ENCODE data around the gene RAD21L1.

RAD21L1 gene

DNA sequence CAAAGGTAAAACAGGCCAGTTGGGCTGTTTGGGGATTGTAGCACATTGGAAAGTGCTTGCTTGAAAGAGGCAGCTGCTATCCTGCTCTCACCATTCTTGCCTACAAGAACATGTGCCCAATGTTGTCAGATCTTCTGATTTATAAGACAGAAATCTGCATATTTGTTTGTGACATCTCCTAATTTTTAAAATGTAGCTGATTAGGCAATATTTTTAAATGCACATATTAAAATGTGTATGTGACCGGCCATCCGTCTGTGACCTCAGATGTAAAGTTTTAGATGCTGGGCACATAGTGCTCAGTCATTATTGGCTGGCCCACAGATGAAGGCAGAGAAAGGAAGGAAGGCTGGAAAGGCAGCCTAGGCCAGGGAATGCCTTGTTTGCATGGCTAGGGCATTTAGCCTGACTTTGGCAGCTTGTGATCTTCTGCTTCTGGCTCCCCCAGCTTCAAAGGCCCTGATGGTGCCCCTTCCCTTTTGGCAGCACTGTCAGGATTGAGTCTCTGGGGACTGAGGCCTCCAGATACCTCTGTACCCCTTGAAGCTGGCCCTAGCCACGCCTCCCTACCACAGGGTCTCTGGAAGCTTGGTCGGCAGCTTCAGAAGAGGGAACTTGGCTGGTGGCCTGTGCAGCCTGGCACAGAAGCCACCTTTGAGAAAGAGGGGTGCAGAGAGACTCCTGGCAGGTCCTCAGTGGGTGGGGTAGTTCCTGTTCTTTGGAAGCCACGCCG, 46.7 kb downstream of the RAD21L1 start:
- no peak for DNase-seq (ENCODE audit: insufficient read length, low spot score)
- no peak for FAIRE-seq
- TF ChIP-seq, protein P1, sequence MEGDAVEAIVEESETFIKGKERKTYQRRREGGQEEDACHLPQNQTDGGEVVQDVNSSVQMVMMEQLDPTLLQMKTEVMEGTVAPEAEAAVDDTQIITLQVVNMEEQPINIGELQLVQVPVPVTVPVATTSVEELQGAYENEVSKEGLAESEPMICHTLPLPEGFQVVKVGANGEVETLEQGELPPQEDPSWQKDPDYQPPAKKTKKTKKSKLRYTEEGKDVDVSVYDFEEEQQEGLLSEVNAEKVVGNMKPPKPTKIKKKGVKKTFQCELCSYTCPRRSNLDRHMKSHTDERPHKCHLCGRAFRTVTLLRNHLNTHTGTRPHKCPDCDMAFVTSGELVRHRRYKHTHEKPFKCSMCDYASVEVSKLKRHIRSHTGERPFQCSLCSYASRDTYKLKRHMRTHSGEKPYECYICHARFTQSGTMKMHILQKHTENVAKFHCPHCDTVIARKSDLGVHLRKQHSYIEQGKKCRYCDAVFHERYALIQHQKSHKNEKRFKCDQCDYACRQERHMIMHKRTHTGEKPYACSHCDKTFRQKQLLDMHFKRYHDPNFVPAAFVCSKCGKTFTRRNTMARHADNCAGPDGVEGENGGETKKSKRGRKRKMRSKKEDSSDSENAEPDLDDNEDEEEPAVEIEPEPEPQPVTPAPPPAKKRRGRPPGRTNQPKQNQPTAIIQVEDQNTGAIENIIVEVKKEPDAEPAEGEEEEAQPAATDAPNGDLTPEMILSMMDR (IDR thresholded peaks at IDR 0.05; ENCODE audit: insufficient read depth, missing control alignments) = no peak

DNA sequence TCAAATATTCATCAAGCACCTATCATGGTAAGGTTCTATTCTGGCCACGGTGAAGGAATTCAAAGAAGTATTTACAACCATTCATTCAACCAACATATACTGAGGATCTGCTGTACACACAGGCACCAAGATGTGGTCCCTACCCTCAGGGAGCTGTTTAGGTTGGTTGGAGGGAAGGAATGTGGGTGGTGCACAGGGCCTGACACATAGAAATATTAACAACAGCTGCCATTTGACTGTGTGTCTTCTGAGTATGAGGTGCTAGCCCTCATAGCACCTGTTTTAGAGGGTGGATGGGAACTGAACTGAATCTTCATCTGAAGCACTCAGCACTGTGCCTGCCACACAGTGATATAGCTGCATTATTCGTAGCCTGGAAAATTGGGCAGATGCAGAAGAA, 47.5 kb downstream of the RAD21L1 start:
- TF ChIP-seq, protein P1 (IDR thresholded peaks at IDR 0.05; ENCODE audit: insufficient read depth, missing control alignments) = no peak
- DNase-seq (ENCODE audit: insufficient read length, low spot score) (no peak), FAIRE-seq (no peak)

DNA sequence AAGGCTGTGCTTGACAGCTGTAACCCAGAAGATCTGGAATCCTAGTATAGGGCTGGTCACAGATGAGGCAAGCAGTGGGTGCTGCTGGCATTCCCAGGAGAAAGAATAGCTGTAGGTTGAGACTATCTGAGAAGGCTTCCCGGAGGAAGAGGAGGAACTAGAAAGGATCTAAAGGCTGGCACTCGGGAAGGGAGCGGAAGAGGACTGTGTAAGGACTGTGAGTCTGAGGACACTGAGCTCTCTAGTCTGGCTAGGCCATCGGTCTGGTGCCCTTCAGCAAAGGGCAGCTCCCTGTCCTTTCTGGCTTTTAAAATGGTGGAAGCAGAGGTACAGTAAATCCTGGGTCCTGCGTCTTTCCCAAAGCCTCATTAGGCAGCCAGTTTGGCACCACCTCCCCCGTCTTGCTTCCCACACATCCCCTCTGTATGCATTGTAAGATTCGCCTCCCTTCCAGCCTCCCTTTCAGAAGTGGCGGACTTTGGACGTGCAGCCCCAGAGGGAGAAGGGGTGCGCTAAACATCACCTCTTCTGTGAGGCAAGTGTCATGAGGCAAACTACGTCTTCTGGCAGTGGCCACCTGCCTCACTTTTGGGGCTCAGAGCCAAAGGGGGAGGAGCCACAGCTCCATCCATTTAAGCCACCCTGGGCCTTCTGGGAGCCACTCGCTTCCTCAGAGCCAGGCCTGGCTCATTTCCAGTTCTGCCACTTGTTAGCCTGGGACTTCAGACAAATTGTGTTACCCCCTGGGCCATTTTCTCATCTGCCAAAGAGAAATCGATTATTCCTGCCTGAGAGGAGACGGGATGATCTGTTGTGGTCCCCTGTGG, 48.9 kb downstream of the RAD21L1 start:
- FAIRE-seq (no peak), DNase-seq (ENCODE audit: insufficient read length, low spot score) (no peak)
- TF ChIP-seq, protein P1 (IDR thresholded peaks at IDR 0.05; ENCODE audit: insufficient read depth, missing control alignments) = no peak

DNA sequence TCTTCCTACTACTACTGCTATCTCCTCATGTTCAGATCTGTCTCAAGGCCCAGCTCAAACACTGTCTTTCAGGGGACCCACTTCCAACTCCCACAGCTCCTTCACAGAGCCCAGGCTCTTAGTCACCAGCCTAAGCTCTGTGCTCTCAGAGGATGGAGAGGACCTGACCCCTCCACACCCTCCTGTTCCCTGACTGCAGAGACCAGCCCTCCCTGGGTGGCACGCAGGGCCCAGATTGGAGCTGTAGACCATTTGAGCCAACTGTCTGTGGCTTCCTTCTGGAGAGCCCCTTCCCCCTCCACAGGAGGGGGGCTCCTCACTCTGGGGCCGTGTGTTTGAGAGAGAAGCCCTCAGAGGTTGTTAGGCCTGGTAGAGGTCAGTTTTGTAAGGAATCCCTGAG, 50.1 kb downstream of the RAD21L1 start:
- no peak for DNase-seq (ENCODE audit: insufficient read length, low spot score)
- FAIRE-seq = no peak
- TF ChIP-seq, protein P1 (IDR thresholded peaks at IDR 0.05; ENCODE audit: insufficient read depth, missing control alignments) = no peak

DNA sequence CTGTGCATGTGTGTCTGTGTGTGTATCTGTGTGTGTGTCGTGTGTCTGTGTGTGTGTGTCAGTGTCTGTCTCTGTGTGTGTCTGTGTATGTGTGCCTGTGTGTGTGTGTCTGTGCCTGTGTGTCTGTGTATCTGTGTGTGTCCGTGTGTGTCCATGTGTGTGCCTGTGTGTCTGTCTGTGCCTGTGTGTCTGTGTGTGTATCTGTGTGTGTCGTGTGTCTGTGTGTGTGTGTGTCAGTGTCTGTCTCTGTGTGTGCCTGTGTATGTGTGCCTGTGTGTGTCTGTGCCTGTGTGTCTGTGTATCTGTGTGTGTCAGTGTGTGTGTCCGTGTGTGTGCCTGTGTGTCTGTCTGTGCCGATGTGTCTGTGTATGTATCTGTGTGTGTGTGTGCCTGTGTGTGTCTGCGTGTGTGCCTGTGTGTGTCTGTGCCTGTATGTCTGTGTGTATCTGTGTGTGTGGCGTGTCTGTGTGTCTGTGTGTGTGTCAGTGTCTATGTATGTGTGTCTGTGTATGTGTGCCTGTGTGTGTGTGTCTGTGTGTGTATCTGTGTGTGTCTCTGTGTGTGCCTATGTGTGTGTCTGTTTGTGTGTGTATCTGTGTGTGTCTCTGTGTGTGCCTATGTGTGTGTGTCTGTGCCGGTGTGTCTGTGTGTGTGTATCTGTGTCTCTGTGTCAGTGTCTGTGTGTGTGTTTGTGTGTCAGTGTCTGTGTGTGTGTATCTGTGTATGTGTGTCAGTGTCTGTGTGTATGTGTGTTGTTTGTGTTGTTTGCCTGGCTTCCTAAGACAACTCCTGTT, 51.9 kb downstream of the RAD21L1 start:
- no peak for DNase-seq (ENCODE audit: insufficient read length, low spot score)
- TF ChIP-seq, protein P1 (IDR thresholded peaks at IDR 0.05; ENCODE audit: insufficient read depth, missing control alignments) = no peak
- no peak for FAIRE-seq

DNA sequence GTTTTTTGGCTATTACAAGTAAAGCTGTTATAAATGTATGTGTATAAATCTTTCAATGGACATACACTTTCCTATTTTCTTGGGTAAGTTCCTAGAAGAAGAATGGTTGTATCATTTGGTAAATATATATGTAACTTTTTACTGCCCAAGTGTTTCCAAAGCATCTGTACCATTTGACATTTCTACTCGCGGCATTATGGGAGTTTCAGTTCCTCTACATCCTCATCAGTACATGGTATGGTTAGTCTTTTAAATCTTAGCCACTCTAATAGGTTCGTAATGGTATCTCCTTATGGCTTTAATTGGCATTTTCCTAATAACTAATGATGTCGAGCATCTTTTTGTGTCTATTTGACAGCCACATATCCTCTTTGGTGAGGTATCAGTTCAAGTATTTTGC, 53.1 kb downstream of the RAD21L1 start:
- TF ChIP-seq, protein P1 (IDR thresholded peaks at IDR 0.05; ENCODE audit: insufficient read depth, missing control alignments) = no peak
- FAIRE-seq (no peak), DNase-seq (ENCODE audit: insufficient read length, low spot score) (no peak)

Data from D721Med (cell line).